ENCODE data around the gene NECTIN1. TPM values are rescaled to one million over a fixed set of nuclear protein-coding genes. Genes with fewer than 3 reads are reported as not detected.

The NECTIN1 gene
- total RNA-seq, 1 experiment from 2014 or later, result 19.9 TPM

- TF ChIP-seq EZH2phosphoT487 (IDR thresholded peaks at IDR 0.05; ENCODE audit: borderline replicate concordance, low read length) (no peak), EZH2 (IDR thresholded peaks at IDR 0.05; ENCODE audit: low read length, unreplicated experiment) (no peak), CTCF (conservative IDR thresholded peaks at IDR 0.05; ENCODE audit: low read depth, low read length) (no peak)
- H3K4me3 ChIP-seq (ENCODE audit: low read length), result no peak overlapping the region
- no peaks in the 10 kb centered on the region for H3K79me2 ChIP-seq (ENCODE audit: low read length)
- H3K9me2 ChIP-seq (replicated peaks; ENCODE audit: low read length), result no peaks in the 10 kb centered on the region
- ATAC-seq (no peak), DNase-seq (no peak)
- H3K4me1 ChIP-seq (ENCODE audit: insufficient read depth, low read length), result no peaks in the 10 kb centered on the region
- H3K27me3 ChIP-seq (ENCODE audit: low read length), result no peaks in the 10 kb centered on the region
- no peak overlapping the region for H2AFZ ChIP-seq (ENCODE audit: low read length)
- ChIA-PET POLR2A (ENCODE audit: unreplicated experiment) (interaction anchor here (0.6 kb wide), 1 partner anchor 9 kb away, joined by 3 read pairs; no protein-coding TSS in a partner anchor), CTCF (no interaction called here)
- H4K20me1 ChIP-seq (ENCODE audit: low read length), result no peaks in the 10 kb centered on the region
- H3K4me2 ChIP-seq (ENCODE audit: low read length), result no peak overlapping the region
- no TSS peak for BruUV-seq (replicated peaks)
- intact Hi-C loops (cut with micrococcal nuclease), result no loop called here
- H3K36me3 ChIP-seq (ENCODE audit: low read depth, low read length), result no peaks in the 10 kb centered on the region
- no peak overlapping the region for H3K9ac ChIP-seq (ENCODE audit: low read length)
- H3F3A ChIP-seq (ENCODE audit: low read length, unreplicated experiment), result no peaks in the 10 kb centered on the region
- no peak overlapping the region for H3K27ac ChIP-seq (ENCODE audit: low read length)
- H3K9me3 ChIP-seq (ENCODE audit: low read length), result no peaks in the 10 kb centered on the region
Measured at GRCh38 chr11:119645018-119645417, 84.0 kb downstream of the NECTIN1 start.

DNA sequence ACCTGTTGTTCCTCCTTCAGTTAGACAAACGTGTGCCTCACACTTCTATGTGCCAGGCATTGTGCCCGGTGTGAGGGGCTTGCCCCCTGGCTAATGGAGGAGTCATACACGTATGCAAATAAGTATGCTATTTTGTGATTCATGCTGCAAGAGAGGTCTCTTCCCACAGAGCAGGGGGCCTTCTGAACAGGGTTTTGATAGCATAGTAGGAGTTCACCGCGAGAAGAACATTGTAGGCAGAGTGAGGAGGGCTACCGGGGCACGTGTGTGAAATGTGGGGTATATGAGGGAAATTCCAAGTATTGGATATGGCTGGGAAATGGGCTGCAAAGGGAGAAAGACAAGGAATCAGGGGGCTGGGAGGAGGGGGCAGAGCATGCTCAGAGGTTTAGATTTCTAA lies 84.5 kb downstream of the NECTIN1 start:
- no peak overlapping the region for H3K9ac ChIP-seq (ENCODE audit: low read length)
- H3F3A ChIP-seq (ENCODE audit: low read length, unreplicated experiment), result no peaks in the 10 kb centered on the region
- no peak overlapping the region for H3K27ac ChIP-seq (ENCODE audit: low read length)
- no peak overlapping the region for H3K4me2 ChIP-seq (ENCODE audit: low read length)
- intact Hi-C loops (cut with micrococcal nuclease), result no loop called here
- DNase-seq, result no peak
- no peaks in the 10 kb centered on the region for H3K27me3 ChIP-seq (ENCODE audit: low read length)
- no peaks in the 10 kb centered on the region for H3K4me1 ChIP-seq (ENCODE audit: insufficient read depth, low read length)
- H3K9me2 ChIP-seq (replicated peaks; ENCODE audit: low read length), result no peaks in the 10 kb centered on the region
- no peak overlapping the region for H3K4me3 ChIP-seq (ENCODE audit: low read length)
- no TSS peak for BruUV-seq (replicated peaks)
- H2AFZ ChIP-seq (ENCODE audit: low read length), result no peak overlapping the region
- CTCF ChIA-PET, result no interaction called here
- no peaks in the 10 kb centered on the region for H3K79me2 ChIP-seq (ENCODE audit: low read length)
- ATAC-seq, result no peak
- POLR2A ChIA-PET (ENCODE audit: unreplicated experiment), result no interaction called here
- H4K20me1 ChIP-seq (ENCODE audit: low read length), result no peaks in the 10 kb centered on the region
- TF ChIP-seq CTCF (conservative IDR thresholded peaks at IDR 0.05; ENCODE audit: low read depth, low read length) (no peak), EZH2 (IDR thresholded peaks at IDR 0.05; ENCODE audit: low read length, unreplicated experiment) (no peak), EZH2phosphoT487 (IDR thresholded peaks at IDR 0.05; ENCODE audit: borderline replicate concordance, low read length) (no peak)
- H3K36me3 ChIP-seq (ENCODE audit: low read depth, low read length), result no peaks in the 10 kb centered on the region
- no peaks in the 10 kb centered on the region for H3K9me3 ChIP-seq (ENCODE audit: low read length)

DNA sequence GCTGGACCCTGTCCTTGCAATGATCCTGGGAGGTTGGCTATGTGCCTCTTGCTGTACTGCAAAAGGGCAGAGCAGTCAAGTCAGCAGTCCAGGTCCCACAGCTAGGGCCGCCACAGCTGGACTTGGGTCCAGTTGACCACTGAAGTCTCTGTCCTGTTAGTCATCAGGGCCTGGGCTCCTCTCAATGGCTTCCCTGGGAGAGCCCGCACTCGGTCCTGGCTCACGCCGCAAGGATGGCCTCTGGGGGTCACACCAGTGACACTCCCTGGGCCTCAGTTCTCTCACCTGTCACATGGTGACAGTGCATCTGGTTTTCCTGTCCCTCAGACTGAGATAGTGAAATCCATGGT lies 85.1 kb downstream of the NECTIN1 start:
- no peaks in the 10 kb centered on the region for H3K79me2 ChIP-seq (ENCODE audit: low read length)
- no peaks in the 10 kb centered on the region for H3K36me3 ChIP-seq (ENCODE audit: low read depth, low read length)
- no peak overlapping the region for H3K4me2 ChIP-seq (ENCODE audit: low read length)
- ChIA-PET CTCF (no interaction called here), POLR2A (ENCODE audit: unreplicated experiment) (no interaction called here)
- no peaks in the 10 kb centered on the region for H3K9me3 ChIP-seq (ENCODE audit: low read length)
- no peaks in the 10 kb centered on the region for H4K20me1 ChIP-seq (ENCODE audit: low read length)
- intact Hi-C loops (cut with micrococcal nuclease), result no loop called here
- no peaks in the 10 kb centered on the region for H3K4me1 ChIP-seq (ENCODE audit: insufficient read depth, low read length)
- H3K27ac ChIP-seq (ENCODE audit: low read length), result no peak overlapping the region
- H2AFZ ChIP-seq (ENCODE audit: low read length), result no peak overlapping the region
- BruUV-seq (replicated peaks), result no TSS peak
- ATAC-seq, result no peak
- DNase-seq, result no peak
- H3F3A ChIP-seq (ENCODE audit: low read length, unreplicated experiment), result no peaks in the 10 kb centered on the region
- H3K9me2 ChIP-seq (replicated peaks; ENCODE audit: low read length), result no peaks in the 10 kb centered on the region
- TF ChIP-seq CTCF (conservative IDR thresholded peaks at IDR 0.05; ENCODE audit: low read depth, low read length) (no peak), EZH2 (IDR thresholded peaks at IDR 0.05; ENCODE audit: low read length, unreplicated experiment) (no peak), EZH2phosphoT487 (IDR thresholded peaks at IDR 0.05; ENCODE audit: borderline replicate concordance, low read length) (no peak)
- no peak overlapping the region for H3K9ac ChIP-seq (ENCODE audit: low read length)
- H3K4me3 ChIP-seq (ENCODE audit: low read length), result no peak overlapping the region
- no peaks in the 10 kb centered on the region for H3K27me3 ChIP-seq (ENCODE audit: low read length)

All from PC-3 (cell line).